ENCODE data around the gene ABCF1. TPM values are rescaled to one million over a fixed set of nuclear protein-coding genes. Genes with fewer than 3 reads are reported as not detected.
A peak's percentile ranks its signal among the peaks of the same experiment; 100 is the strongest.
"Not testable (repeated sequence)": the region's sequence is repeated elsewhere in the genome, so short reads cannot be mapped to it uniquely, and the experiment has no call there.

ABCF1 gene
- total RNA-seq, result 37.3 and 37.4 TPM in 2 replicates

- Histone ChIP-seq H3K4me3 (ENCODE audit: insufficient read depth, low read length) (peak within 1 kb of the TSS; percentile 99), H3K36me3 (ENCODE audit: insufficient read depth, low read length) (no peaks in the 10 kb centered on the region), H3K79me2 (ENCODE audit: insufficient read depth, low read length) (peaks cover 48% of the 10 kb centered on the region), H3K27me3 (ENCODE audit: insufficient read depth, low read length) (no peaks in the 10 kb centered on the region), H3K27ac (ENCODE audit: low read depth, low read length) (peak within 1 kb of the TSS; percentile 98), H4K20me1 (ENCODE audit: insufficient read depth, low read length) (peaks cover 37% of the 10 kb centered on the region), H3K9me3 (ENCODE audit: low read depth, low read length) (no peaks in the 10 kb centered on the region), H2AFZ (ENCODE audit: low read length) (peak within 1 kb of the TSS; percentile 98), H3K4me1 (ENCODE audit: insufficient read depth, low read length) (peaks cover 23% of the 10 kb centered on the region), H3K4me2 (ENCODE audit: insufficient read depth, low read length) (peak within 1 kb of the TSS; percentile 96)
- peak; percentile 99 for DNase-seq (ENCODE audit: insufficient read length, low spot score, missing footprints)
- TF ChIP-seq CTCF (IDR thresholded peaks at IDR 0.05; ENCODE audit: extremely low read depth, low read depth, low read length), result no peak
Measured at GRCh38 chr6:30571075-30571761, at the start of gene ABCF1. TSS of gene ABCF1 (plus strand) at chr6:30571442. CDS start at chr6:30571488, 46 bp downstream.

GRCh38 chr6:30521952-30522351 is 49.3 kb upstream of the ABCF1 start:
- H3K4me3 ChIP-seq (ENCODE audit: insufficient read depth, low read length); H3K4me2 ChIP-seq (ENCODE audit: insufficient read depth, low read length); H3K9me3 ChIP-seq (ENCODE audit: low read depth, low read length); H3K36me3 ChIP-seq (ENCODE audit: insufficient read depth, low read length); H2AFZ ChIP-seq (ENCODE audit: low read length); DNase-seq (ENCODE audit: insufficient read length, low spot score, missing footprints); H4K20me1 ChIP-seq (ENCODE audit: insufficient read depth, low read length); H3K27ac ChIP-seq (ENCODE audit: low read depth, low read length); H3K27me3 ChIP-seq (ENCODE audit: insufficient read depth, low read length); H3K79me2 ChIP-seq (ENCODE audit: insufficient read depth, low read length): not testable (repeated sequence)
- H3K4me1 ChIP-seq (ENCODE audit: insufficient read depth, low read length), result peaks cover 19% of the 10 kb centered on the region

GRCh38 chr6:30526444-30526843 is 44.8 kb upstream of the ABCF1 start:
- H3K4me2 ChIP-seq (ENCODE audit: insufficient read depth, low read length); H3K36me3 ChIP-seq (ENCODE audit: insufficient read depth, low read length); H3K27ac ChIP-seq (ENCODE audit: low read depth, low read length); H3K27me3 ChIP-seq (ENCODE audit: insufficient read depth, low read length); H3K4me3 ChIP-seq (ENCODE audit: insufficient read depth, low read length); H3K9me3 ChIP-seq (ENCODE audit: low read depth, low read length); H4K20me1 ChIP-seq (ENCODE audit: insufficient read depth, low read length); H2AFZ ChIP-seq (ENCODE audit: low read length); DNase-seq (ENCODE audit: insufficient read length, low spot score, missing footprints); H3K79me2 ChIP-seq (ENCODE audit: insufficient read depth, low read length): not testable (repeated sequence)
- H3K4me1 ChIP-seq (ENCODE audit: insufficient read depth, low read length), result peaks cover 15% of the 10 kb centered on the region

GRCh38 chr6:30529349-30529875 is 41.8 kb upstream of the ABCF1 start:
- H2AFZ ChIP-seq (ENCODE audit: low read length); H3K4me3 ChIP-seq (ENCODE audit: insufficient read depth, low read length); H3K4me2 ChIP-seq (ENCODE audit: insufficient read depth, low read length); H3K27ac ChIP-seq (ENCODE audit: low read depth, low read length); H3K27me3 ChIP-seq (ENCODE audit: insufficient read depth, low read length); H3K9me3 ChIP-seq (ENCODE audit: low read depth, low read length); H4K20me1 ChIP-seq (ENCODE audit: insufficient read depth, low read length); H3K4me1 ChIP-seq (ENCODE audit: insufficient read depth, low read length); DNase-seq (ENCODE audit: insufficient read length, low spot score, missing footprints); H3K36me3 ChIP-seq (ENCODE audit: insufficient read depth, low read length); H3K79me2 ChIP-seq (ENCODE audit: insufficient read depth, low read length): not testable (repeated sequence)

- no peaks in the 10 kb centered on the region for H3K27me3 ChIP-seq (ENCODE audit: insufficient read depth, low read length)
- no peak overlapping the region for H3K4me2 ChIP-seq (ENCODE audit: insufficient read depth, low read length)
- no peak overlapping the region for H2AFZ ChIP-seq (ENCODE audit: low read length)
- no peak overlapping the region for H3K4me3 ChIP-seq (ENCODE audit: insufficient read depth, low read length)
- H3K4me1 ChIP-seq (ENCODE audit: insufficient read depth, low read length), result peaks cover 6% of the 10 kb centered on the region
- no peaks in the 10 kb centered on the region for H3K79me2 ChIP-seq (ENCODE audit: insufficient read depth, low read length)
- H3K27ac ChIP-seq (ENCODE audit: low read depth, low read length), result no peak overlapping the region
- TF ChIP-seq CTCF (IDR thresholded peaks at IDR 0.05; ENCODE audit: extremely low read depth, low read depth, low read length), result no peak
- H3K9me3 ChIP-seq (ENCODE audit: low read depth, low read length), result no peaks in the 10 kb centered on the region
- no peaks in the 10 kb centered on the region for H3K36me3 ChIP-seq (ENCODE audit: insufficient read depth, low read length)
- H4K20me1 ChIP-seq (ENCODE audit: insufficient read depth, low read length), result no peaks in the 10 kb centered on the region
- no peak for DNase-seq (ENCODE audit: insufficient read length, low spot score, missing footprints)
Measured at GRCh38 chr6:30530014-30530413, 41.2 kb upstream of the ABCF1 start.
